B cell (primary cell): ENCODE measurements around the gene ATP5ME.

Experiments used
- EZH2 ChIP-seq: IDR thresholded peaks from 2 replicates; pipeline ENCODE4 v1.6.1; 2012; ENCODE audit warnings: borderline replicate concordance, low read depth, mild to moderate bottlenecking, moderate library complexity, low read length; ENCODE audit not compliant: insufficient read depth, poor library complexity, severe bottlenecking
- TF ChIP-seq, protein P1 (sequence below): fragments of 200-600 bp; IDR thresholded peaks from one replicate; pipeline ENCODE4 v1.8.0; 2022; ENCODE audit warnings: antibody characterized with exemption, mild to moderate bottlenecking

DNA sequence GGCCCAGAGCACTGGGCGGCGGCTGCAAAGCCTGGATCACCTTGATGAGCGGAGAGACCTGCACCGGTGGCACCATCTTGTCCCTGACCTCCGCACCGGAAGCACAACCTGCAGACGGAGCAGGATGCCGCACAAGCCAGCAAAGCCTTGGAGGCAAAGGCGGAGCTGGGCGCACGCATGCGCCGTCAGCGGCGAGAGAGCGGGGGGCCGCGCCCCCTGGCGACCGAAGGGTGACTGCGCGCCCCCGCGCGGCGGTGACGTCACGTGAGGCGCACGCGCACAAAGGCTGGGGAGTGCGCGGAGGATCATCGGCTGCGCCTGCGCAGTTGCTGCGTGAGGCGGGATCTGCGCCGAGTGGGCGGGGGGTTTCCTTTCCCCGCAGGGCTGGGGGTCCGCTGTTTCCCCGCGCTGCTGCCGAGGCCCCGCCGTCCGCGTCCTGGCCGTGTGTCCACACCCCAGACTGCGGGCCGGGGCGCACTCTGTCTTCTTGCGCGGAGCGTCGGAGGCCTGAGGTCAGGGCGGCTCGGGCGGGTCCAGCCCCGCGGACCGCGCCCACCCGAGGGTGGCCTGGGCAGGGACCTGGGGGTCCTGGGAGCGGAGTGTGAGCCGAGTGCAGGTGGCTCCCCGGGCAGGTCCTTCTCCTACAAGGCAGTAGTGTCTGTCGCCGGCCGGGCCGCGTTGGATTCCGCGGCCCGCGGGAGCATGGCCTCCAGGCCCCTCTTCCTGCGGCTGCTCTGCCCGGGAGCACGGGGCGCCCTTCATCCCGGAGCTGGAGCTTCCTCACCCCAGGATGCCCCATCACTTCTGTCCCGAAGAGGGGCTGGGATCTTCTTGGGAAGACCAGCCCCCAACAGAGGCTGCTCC lies at the start of gene ATP5ME, which contains the start of gene MYL5:
- TF ChIP-seq, protein P1, sequence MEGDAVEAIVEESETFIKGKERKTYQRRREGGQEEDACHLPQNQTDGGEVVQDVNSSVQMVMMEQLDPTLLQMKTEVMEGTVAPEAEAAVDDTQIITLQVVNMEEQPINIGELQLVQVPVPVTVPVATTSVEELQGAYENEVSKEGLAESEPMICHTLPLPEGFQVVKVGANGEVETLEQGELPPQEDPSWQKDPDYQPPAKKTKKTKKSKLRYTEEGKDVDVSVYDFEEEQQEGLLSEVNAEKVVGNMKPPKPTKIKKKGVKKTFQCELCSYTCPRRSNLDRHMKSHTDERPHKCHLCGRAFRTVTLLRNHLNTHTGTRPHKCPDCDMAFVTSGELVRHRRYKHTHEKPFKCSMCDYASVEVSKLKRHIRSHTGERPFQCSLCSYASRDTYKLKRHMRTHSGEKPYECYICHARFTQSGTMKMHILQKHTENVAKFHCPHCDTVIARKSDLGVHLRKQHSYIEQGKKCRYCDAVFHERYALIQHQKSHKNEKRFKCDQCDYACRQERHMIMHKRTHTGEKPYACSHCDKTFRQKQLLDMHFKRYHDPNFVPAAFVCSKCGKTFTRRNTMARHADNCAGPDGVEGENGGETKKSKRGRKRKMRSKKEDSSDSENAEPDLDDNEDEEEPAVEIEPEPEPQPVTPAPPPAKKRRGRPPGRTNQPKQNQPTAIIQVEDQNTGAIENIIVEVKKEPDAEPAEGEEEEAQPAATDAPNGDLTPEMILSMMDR, result peak; percentile 86
- TF ChIP-seq EZH2, result no peak
